HCT116 (cell line): ENCODE measurements around the gene COL28A1. TPM values are rescaled to one million over a fixed set of nuclear protein-coding genes. Genes with fewer than 3 reads are reported as not detected.

Experiments
- ATAC-seq: fragments of 200-7000 bp; cut with Tn5 transposase; 2 replicates; pipeline ENCODE4 v1.9.1; 2020; ENCODE audit warnings: mild to moderate bottlenecking, moderate library complexity
- BruUV-seq: library from RNA; stranded (reverse); fragments of 400-500 nt; replicated peaks from 2 replicates; lab custom pipeline; 2021; lab: Mats Ljungman, UMichigan
- CTCF ChIA-PET: fragments of 300-600 bp; sonication (Branson Sonifier 250); formaldehyde crosslinking; loops from one replicate; lab custom pipeline; 2021; ENCODE audit warnings: antibody characterized with exemption; lab: Charles Lee
- POLR2A ChIA-PET: fragments of 300-600, 350-600 bp; sonication (Branson Sonifier 250); formaldehyde crosslinking; loops from one replicate; lab custom pipeline; 2021; ENCODE audit warnings: antibody characterized with exemption; lab: Charles Lee
- RAD21 ChIA-PET, 2 experiments: fragments of 300-600 bp; sonication (Branson Sonifier 250); formaldehyde crosslinking; loops; one replicate each; lab custom pipeline; 2023; ENCODE audit warnings: low total read pairs in 2 of 2; ENCODE audit not compliant: uncharacterized antibody in 2 of 2, unreplicated experiment in 2 of 2, low non-redundant PET in 1 of 2; lab: Charles Lee
- DNase-seq: peaks from one replicate; pipeline ENCODE4 v3.0.0-alpha.2; 2010; ENCODE audit warnings: low read depth, low spot score
- H2AFZ ChIP-seq: fragments of 200-600 bp; shearing (Covaris generic), sonication (generic); 2 replicates; pipeline ENCODE4 v1.6.1; 2017; ENCODE audit warnings: low read depth, mixed run types, mixed read lengths, antibody characterized with exemption, low read length; ENCODE audit not compliant: poor library complexity, severe bottlenecking
- H3K27ac ChIP-seq: 2 replicates; pipeline ENCODE4 v1.5.1; 2012; ENCODE audit warnings: low read depth, low read length
- H3K27me3 ChIP-seq: fragments of 200-600 bp; sonication (generic); 2 replicates; pipeline ENCODE4 v1.6.1; 2016; ENCODE audit warnings: mixed run types, low read length, mixed read lengths; ENCODE audit not compliant: insufficient read depth
- H3K36me3 ChIP-seq, 2 experiments: fragments of 200-500 bp in 1 of 2; fragments of 200-600 bp in 1 of 2; sonication (Bioruptor generic) in 1 of 2; sonication (generic) in 1 of 2; 2 replicates each; pipeline versions ENCODE4 v1.5.1 to v1.6.1; 2014 to 2016; ENCODE audit warnings: low read length in 2 of 2, inconsistent platforms in 1 of 2, mixed read lengths in 1 of 2, mixed run types in 1 of 2; ENCODE audit not compliant: insufficient read depth in 2 of 2, control insufficient read depth in 1 of 2
- H3K4me1 ChIP-seq, 2 experiments: fragments of 200-600 bp in 1 of 2; sonication (generic) in 1 of 2; 2 replicates each; pipeline versions ENCODE4 v1.5.1 to v1.6.1; 2012 to 2017; ENCODE audit warnings: low read length in 2 of 2, inconsistent platforms in 1 of 2, mild to moderate bottlenecking in 1 of 2, mixed read lengths in 1 of 2, mixed run types in 1 of 2, moderate library complexity in 1 of 2; ENCODE audit not compliant: insufficient read depth in 2 of 2, control insufficient read depth in 1 of 2
- H3K4me2 ChIP-seq: fragments of 200-600 bp; sonication (generic); 2 replicates; pipeline ENCODE4 v1.6.1; 2017; ENCODE audit warnings: mixed run types, low read length, mixed read lengths
- H3K4me3 ChIP-seq, 2 experiments: fragments of 200-600 bp in 1 of 2; sonication (generic) in 1 of 2; replicated peaks in 1 of 2; 2 replicates each; pipeline ENCODE4 v1.5.1; 2011 to 2016; ENCODE audit warnings: low read length in 2 of 2, control low read depth in 1 of 2, low read depth in 1 of 2, mild to moderate bottlenecking in 1 of 2, mixed read lengths in 1 of 2, mixed run types in 1 of 2
- H3K79me2 ChIP-seq: fragments of 200-600 bp; sonication (generic); 2 replicates; pipeline ENCODE4 v1.6.1; 2017; ENCODE audit warnings: mild to moderate bottlenecking, mixed run types, low read length, moderate library complexity, mixed read lengths; ENCODE audit not compliant: insufficient read depth
- H3K9ac ChIP-seq: fragments of 200-600 bp; sonication (generic); 2 replicates; pipeline ENCODE4 v1.6.1; 2016; ENCODE audit warnings: low read length, mixed read lengths
- H3K9me2 ChIP-seq: fragments of 200-600 bp; sonication (generic), shearing (Covaris generic); 2 replicates; pipeline ENCODE4 v1.6.1; 2017; ENCODE audit warnings: mixed run types, mild to moderate bottlenecking, moderate library complexity; ENCODE audit not compliant: insufficient read depth
- H3K9me3 ChIP-seq, 2 experiments: fragments of 200-500 bp in 1 of 2; fragments of 200-600 bp in 1 of 2; sonication (Bioruptor generic) in 1 of 2; sonication (generic) in 1 of 2; 2 replicates each; pipeline ENCODE4 v1.6.1; 2014 to 2017; ENCODE audit warnings: low read length in 2 of 2, mixed read lengths in 2 of 2, inconsistent platforms in 1 of 2, low read depth in 1 of 2, mild to moderate bottlenecking in 1 of 2, mixed run types in 1 of 2, moderate library complexity in 1 of 2; ENCODE audit not compliant: control insufficient read depth in 1 of 2, insufficient read depth in 1 of 2
- H4K20me1 ChIP-seq: fragments of 200-600 bp; sonication (generic), shearing (Covaris generic); 2 replicates; pipeline ENCODE4 v1.6.1; 2017; ENCODE audit warnings: mixed run types, mild to moderate bottlenecking, moderate library complexity; ENCODE audit not compliant: insufficient read depth
- CEBPB ChIP-seq: IDR thresholded peaks from 2 replicates; pipeline ENCODE4 v1.6.1; 2012; ENCODE audit warnings: low read depth
- EZH2 ChIP-seq: fragments of 200-600 bp; sonication (generic); IDR thresholded peaks from 2 replicates; pipeline ENCODE4 v1.6.1; 2017; ENCODE audit warnings: antibody characterized with exemption, mixed run types
- JUND ChIP-seq: IDR thresholded peaks from 2 replicates; pipeline ENCODE4 v1.6.1; 2012
- POLR2A ChIP-seq: IDR thresholded peaks from 2 replicates; pipeline ENCODE4 v1.7.0; 2011; ENCODE audit warnings: borderline replicate concordance; ENCODE audit not compliant: insufficient read depth, insufficient read length; ENCODE audit errors: extremely low read depth
- POLR2AphosphoS5 ChIP-seq: IDR thresholded peaks from 2 replicates; pipeline ENCODE4 v1.6.1; 2011; ENCODE audit warnings: mild to moderate bottlenecking, low read depth, low read length, moderate library complexity
- REST ChIP-seq: IDR thresholded peaks from 2 replicates; pipeline ENCODE4 v1.6.1; 2012; ENCODE audit warnings: low read depth
- SP1 ChIP-seq: IDR thresholded peaks from 2 replicates; pipeline ENCODE4 v1.6.1; 2012; ENCODE audit warnings: low read depth
- YY1 ChIP-seq: IDR thresholded peaks from 2 replicates; pipeline ENCODE4 v1.6.1; 2011; ENCODE audit warnings: low read length, low read depth, moderate library complexity, mild to moderate bottlenecking; ENCODE audit not compliant: insufficient replicate concordance; ENCODE audit errors: extremely low read depth
- ZBTB33 ChIP-seq: IDR thresholded peaks from 2 replicates; pipeline ENCODE4 v1.6.1; 2011; ENCODE audit warnings: mild to moderate bottlenecking, low read length, moderate library complexity; ENCODE audit not compliant: insufficient replicate concordance; ENCODE audit errors: extremely low read depth
- ZNF274 ChIP-seq: fragments of 200-500 bp; sonication (Bioruptor generic); IDR thresholded peaks from 2 replicates; pipeline ENCODE4 v1.6.1; 2014; ENCODE audit warnings: mild to moderate bottlenecking, low read depth, low read length, inconsistent platforms
- intact Hi-C: fragments of 100-400 bp; cut with micrococcal nuclease; formaldehyde crosslinking; loops from 2 replicates; pipeline ENCODE4 v1.10.0; 2022
- total RNA-seq: library from RNA; stranded (reverse); gene quantifications from one replicate; pipeline ENCODE4 v1.2.1, GENCODE V29; 2021; ENCODE audit not compliant: unreplicated experiment

The COL28A1 gene
- total RNA-seq, 1 experiment from 2014 or later: 0.12 TPM

GRCh38 chr7:7315851-7316250 lies 219.8 kb downstream of the COL28A1 start:
- Histone ChIP-seq H3K9me3 (no peaks in the 10 kb centered on the region), H3K4me2 (no peak overlapping the region), H3K9ac (no peak overlapping the region), H3K4me1 (no peaks in the 10 kb centered on the region)
- RAD21 ChIA-PET: no interaction called here
- intact Hi-C loops: no loop called here
- TF ChIP-seq SP1 (no peak), JUND (no peak), CEBPB (no peak), EZH2 (no peak), ZNF274 (no peak), REST (no peak), YY1 (no peak), ZBTB33 (no peak), POLR2AphosphoS5 (no peak), POLR2A (no peak)
- TF ChIP-seq, all 23 proteins: peak for 0
- ATAC-seq (no peak), DNase-seq (no peak)
- H3K4me3 ChIP-seq: no peak overlapping the region
- H3K9me2 ChIP-seq: no peaks in the 10 kb centered on the region
- ChIA-PET POLR2A (no interaction called here), CTCF (no interaction called here)
- no peaks in the 10 kb centered on the region for H3K27me3 ChIP-seq
- no TSS peak for BruUV-seq
- no peaks in the 10 kb centered on the region for H4K20me1 ChIP-seq
- no peak overlapping the region for H3K27ac ChIP-seq
- no peaks in the 10 kb centered on the region for H3K36me3 ChIP-seq
- no peak overlapping the region for H2AFZ ChIP-seq
- H3K79me2 ChIP-seq: no peaks in the 10 kb centered on the region
